Uterus (tissue), 4 donors: Measurements from ENCODE around the gene NPTX1. TPM values are rescaled to one million over a fixed set of nuclear protein-coding genes. Genes with fewer than 3 reads are reported as not detected.
"Not testable (repeated sequence)": the region's sequence is repeated elsewhere in the genome, so short reads cannot be mapped to it uniquely, and the experiment has no call there.

Experiments used
- DNase-seq, 2 donors: peaks; one replicate each; pipeline ENCODE4 v3.0.0-alpha.2; 2019 to 2020
- H3K27ac ChIP-seq, 2 donors: fragments of 200-600 bp; sonication (generic); 1 replicate in 1 of 2; 2 replicates in 1 of 2; pipeline ENCODE4 v1.5.1; 2016 to 2018
- H3K27me3 ChIP-seq, 2 donors: fragments of 200-600 bp; sonication (generic); one replicate each; pipeline ENCODE4 v1.5.1; 2018 to 2019; ENCODE audit warnings: control low read depth in 1 of 2
- H3K36me3 ChIP-seq, 2 donors: fragments of 200-600 bp; sonication (generic); one replicate each; pipeline ENCODE4 v1.5.1; 2019; ENCODE audit warnings: control low read depth in 1 of 2
- H3K4me1 ChIP-seq, 2 donors: fragments of 200-600 bp; sonication (generic); one replicate each; pipeline ENCODE4 v1.5.1; 2018 to 2019; ENCODE audit warnings: control low read depth in 1 of 2
- H3K4me3 ChIP-seq, 2 donors: fragments of 200-600 bp; sonication (generic); 1 replicate in 1 of 2; 2 replicates in 1 of 2; pipeline ENCODE4 v1.5.1; 2018 to 2019; ENCODE audit warnings: mild to moderate bottlenecking in 1 of 2
- H3K9me3 ChIP-seq, 2 donors: fragments of 200-600 bp; sonication (generic); one replicate each; pipeline ENCODE4 v1.5.1; 2019; ENCODE audit warnings: control low read depth in 1 of 2
- POLR2A ChIP-seq, 2 donors: fragments of 450-650 bp; IDR thresholded peaks; one replicate each; pipeline ENCODE4 v1.6.1; 2016; ENCODE audit warnings: antibody characterized with exemption in 2 of 2, mild to moderate bottlenecking in 1 of 2, moderate library complexity in 1 of 2
- intact Hi-C: fragments of 100-400 bp; cut with DNase I; formaldehyde crosslinking; loops from one replicate; pipeline ENCODE4 v1.15.1; 2023; ENCODE audit warnings: low total_unique reads
- total RNA-seq, 4 donors: library from RNA; depleted of rRNA in 3 of 4; stranded (reverse); fragments of >200 nt in 3 of 4; gene quantifications; one replicate each; pipeline versions ENCODE4 v1.1.0 to v1.2.4, GENCODE V29; 2014 to 2023
- TF ChIP-seq, protein P1 (sequence below), 4 experiments: fragments of 200-600 bp in 2 of 4; fragments of 450-650 bp in 2 of 4; sonication (generic) in 2 of 4; IDR thresholded peaks; one replicate each; pipeline ENCODE4 v1.5.1; 2016 to 2019; ENCODE audit warnings: antibody characterized with exemption in 4 of 4, mild to moderate bottlenecking in 2 of 4, moderate library complexity in 1 of 4
- donor health status: DM: yes; HTN: yes; CAD: no.

Gene NPTX1
- total RNA-seq, 4 donors from 2014 or later: 1.6 to 2.1 TPM; not detected in 2

GRCh38 chr17:80509311-80509710 lies 32.9 kb upstream of the NPTX1 start:
- intact Hi-C loops: no loop called here
- no peak for TF ChIP-seq POLR2A (IDR thresholded peaks at IDR 0.05)
- no peak for DNase-seq
- H3K27me3 ChIP-seq: no peaks in the 10 kb centered on the region
- H3K36me3 ChIP-seq: no peaks in the 10 kb centered on the region
- H3K4me3 ChIP-seq: no peak overlapping the region
- no peak overlapping the region for H3K27ac ChIP-seq
- H3K9me3 ChIP-seq: no peaks in the 10 kb centered on the region
- H3K4me1 ChIP-seq: no peaks in the 10 kb centered on the region

DNA sequence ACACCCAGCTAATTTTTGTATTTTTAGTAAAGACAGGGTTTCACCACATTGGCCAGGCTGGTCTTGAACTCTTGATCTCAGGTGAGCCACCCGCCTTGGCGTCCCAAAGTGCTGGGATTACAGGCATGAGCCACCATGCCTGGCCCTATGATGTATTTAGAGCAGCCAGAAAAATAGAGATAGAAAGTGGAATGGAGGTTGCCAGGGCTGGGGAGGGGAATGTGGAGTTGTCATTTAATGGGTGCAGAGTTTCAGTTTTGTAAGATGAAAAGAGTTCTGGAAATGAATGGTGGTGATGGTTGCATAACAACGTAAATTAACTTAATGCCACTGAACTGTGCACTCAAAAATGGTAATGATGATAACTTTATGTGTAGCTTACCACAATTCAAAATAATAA lies 31.6 kb upstream of the NPTX1 start:
- Histone ChIP-seq H3K9me3 (no peaks in the 10 kb centered on the region), H3K27me3 (no peaks in the 10 kb centered on the region), H3K4me1 (no peaks in the 10 kb centered on the region), H3K4me3 (no peak overlapping the region), H3K36me3 (no peaks in the 10 kb centered on the region), H3K27ac (no peak overlapping the region)
- DNase-seq: no peak
- TF ChIP-seq, protein P1, sequence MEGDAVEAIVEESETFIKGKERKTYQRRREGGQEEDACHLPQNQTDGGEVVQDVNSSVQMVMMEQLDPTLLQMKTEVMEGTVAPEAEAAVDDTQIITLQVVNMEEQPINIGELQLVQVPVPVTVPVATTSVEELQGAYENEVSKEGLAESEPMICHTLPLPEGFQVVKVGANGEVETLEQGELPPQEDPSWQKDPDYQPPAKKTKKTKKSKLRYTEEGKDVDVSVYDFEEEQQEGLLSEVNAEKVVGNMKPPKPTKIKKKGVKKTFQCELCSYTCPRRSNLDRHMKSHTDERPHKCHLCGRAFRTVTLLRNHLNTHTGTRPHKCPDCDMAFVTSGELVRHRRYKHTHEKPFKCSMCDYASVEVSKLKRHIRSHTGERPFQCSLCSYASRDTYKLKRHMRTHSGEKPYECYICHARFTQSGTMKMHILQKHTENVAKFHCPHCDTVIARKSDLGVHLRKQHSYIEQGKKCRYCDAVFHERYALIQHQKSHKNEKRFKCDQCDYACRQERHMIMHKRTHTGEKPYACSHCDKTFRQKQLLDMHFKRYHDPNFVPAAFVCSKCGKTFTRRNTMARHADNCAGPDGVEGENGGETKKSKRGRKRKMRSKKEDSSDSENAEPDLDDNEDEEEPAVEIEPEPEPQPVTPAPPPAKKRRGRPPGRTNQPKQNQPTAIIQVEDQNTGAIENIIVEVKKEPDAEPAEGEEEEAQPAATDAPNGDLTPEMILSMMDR (IDR thresholded peaks at IDR 0.05): no peak
- no peak for TF ChIP-seq POLR2A (IDR thresholded peaks at IDR 0.05)
- intact Hi-C loops: no loop called here

- H3K9me3 ChIP-seq, H3K36me3 ChIP-seq, DNase-seq, intact Hi-C loops, H3K27me3 ChIP-seq, H3K27ac ChIP-seq, H3K4me1 ChIP-seq, H3K4me3 ChIP-seq: not testable (repeated sequence)
These were observed 30.8 kb upstream of the NPTX1 start for GRCh38 chr17:80507177-80507576.

GRCh38 chr17:80504686-80505413 lies 28.4 kb upstream of the NPTX1 start:
- no peaks in the 10 kb centered on the region for H3K9me3 ChIP-seq
- intact Hi-C loops: no loop called here

DNA sequence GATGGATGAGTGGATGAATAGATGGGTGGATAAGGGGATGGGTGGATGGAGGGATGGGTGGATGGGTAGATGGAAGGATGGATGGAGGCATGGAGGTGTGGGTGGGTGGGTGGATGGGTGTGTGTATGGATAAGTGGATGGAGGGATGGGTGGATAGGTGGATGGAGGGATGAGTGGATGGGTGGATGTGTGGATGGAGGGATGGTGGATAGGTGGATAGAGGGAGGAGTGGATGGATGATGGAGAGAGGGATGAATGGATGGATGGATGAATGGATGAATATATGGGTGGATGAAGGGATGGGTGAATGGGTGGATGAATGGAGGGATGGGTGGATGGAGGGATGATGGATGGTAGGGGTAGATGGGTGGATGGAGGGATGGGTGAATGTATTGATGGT lies 27.5 kb upstream of the NPTX1 start:
- Histone ChIP-seq H3K27me3 (no peaks in the 10 kb centered on the region), H3K36me3 (no peaks in the 10 kb centered on the region), H3K4me3 (no peak overlapping the region)

More at GRCh38 chr17:80504686-80505413, 28.4 kb upstream of the NPTX1 start:
- H3K27me3 ChIP-seq: no peaks in the 10 kb centered on the region
- no peak overlapping the region for H3K27ac ChIP-seq
- DNase-seq: no peak
- TF ChIP-seq, protein P1 (IDR thresholded peaks at IDR 0.05): no peak
- no peak for TF ChIP-seq POLR2A (IDR thresholded peaks at IDR 0.05)
- H3K4me1 ChIP-seq: no peaks in the 10 kb centered on the region
- no peak overlapping the region for H3K4me3 ChIP-seq
- H3K36me3 ChIP-seq: no peaks in the 10 kb centered on the region

DNA sequence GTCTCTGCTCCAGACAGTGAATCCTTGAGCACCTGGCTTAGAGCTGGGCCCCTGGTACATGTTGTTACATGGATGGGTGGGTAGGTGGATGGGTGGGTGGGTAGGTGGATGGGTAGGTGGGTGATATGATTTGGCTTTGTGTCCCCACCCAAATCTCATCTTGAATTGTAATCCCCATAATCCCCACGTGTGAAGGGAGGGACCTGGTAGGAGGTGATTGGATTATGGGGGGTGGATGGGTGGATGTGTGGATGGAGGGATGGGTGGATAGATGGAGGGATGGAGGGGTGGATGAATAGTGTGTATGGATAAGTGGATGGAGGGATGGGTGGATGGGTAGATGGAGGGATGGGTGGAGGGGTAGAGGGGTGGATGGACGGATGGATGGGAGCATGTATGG lies 26.6 kb upstream of the NPTX1 start:
- Histone ChIP-seq H3K36me3 (no peaks in the 10 kb centered on the region), H3K4me3 (no peak overlapping the region), H3K4me1 (peaks cover 4 to 6% of the 10 kb centered on the region in 2 donors), H3K9me3 (no peaks in the 10 kb centered on the region), H3K27me3 (no peaks in the 10 kb centered on the region), H3K27ac (no peak overlapping the region)
- intact Hi-C loops: no loop called here
- TF ChIP-seq, protein P1 (IDR thresholded peaks at IDR 0.05): no peak
- TF ChIP-seq POLR2A (IDR thresholded peaks at IDR 0.05): no peak
- no peak for DNase-seq

More for the DNA sequence above, 27.5 kb upstream of the NPTX1 start:
- Histone ChIP-seq H3K27ac (no peak overlapping the region), H3K4me1 (peaks cover 2% of the 10 kb centered on the region in 2 donors), H3K9me3 (no peaks in the 10 kb centered on the region)
- DNase-seq: no peak
- intact Hi-C loops: no loop called here
- no peak for TF ChIP-seq POLR2A (IDR thresholded peaks at IDR 0.05)
- TF ChIP-seq, protein P1 (IDR thresholded peaks at IDR 0.05): no peak
